Neuronal stem cell (in vitro differentiated cells): ENCODE data around the gene ATP2C2.
A peak's percentile ranks its signal among the peaks of the same experiment; 100 is the strongest.

Experiments used
- DNase-seq: peaks from one replicate; pipeline ENCODE4 v3.0.0-alpha.2; 2013; ENCODE audit warnings: low spot score
- H2AFZ ChIP-seq: one replicate; pipeline ENCODE4 v1.6.1; 2013; ENCODE audit warnings: mild to moderate bottlenecking, low read length, inconsistent platforms
- H2AK5ac ChIP-seq: 2 replicates; pipeline ENCODE4 v1.6.1; 2013; ENCODE audit warnings: low read depth, mild to moderate bottlenecking, inconsistent platforms, low read length, moderate library complexity, mixed read lengths
- H2BK120ac ChIP-seq: 2 replicates; pipeline ENCODE4 v1.6.1; 2013; ENCODE audit warnings: low read depth, mild to moderate bottlenecking, inconsistent platforms, low read length, moderate library complexity, mixed read lengths
- H2BK12ac ChIP-seq: one replicate; pipeline ENCODE4 v1.6.1; 2013; ENCODE audit warnings: low read length, inconsistent platforms
- H2BK15ac ChIP-seq: 2 replicates; pipeline ENCODE4 v1.6.1; 2013; ENCODE audit warnings: mild to moderate bottlenecking, low read length, inconsistent platforms, mixed read lengths
- H2BK5ac ChIP-seq: one replicate; pipeline ENCODE4 v1.6.1; 2013; ENCODE audit warnings: inconsistent platforms, mild to moderate bottlenecking, low read length, moderate library complexity
- H3K14ac ChIP-seq: one replicate; pipeline ENCODE4 v1.6.1; 2013; ENCODE audit warnings: low read length, inconsistent platforms
- H3K18ac ChIP-seq: 2 replicates; pipeline ENCODE4 v1.6.1; 2013; ENCODE audit warnings: low read length, inconsistent platforms
- H3K23ac ChIP-seq: 2 replicates; pipeline ENCODE4 v1.6.1; 2013; ENCODE audit warnings: low read depth, mild to moderate bottlenecking, mixed read lengths, low read length, inconsistent platforms; ENCODE audit not compliant: poor library complexity
- H3K27ac ChIP-seq: replicated peaks from 3 replicates; pipeline ENCODE4 v1.5.1; 2013; ENCODE audit warnings: low read length, inconsistent platforms
- H3K27me3 ChIP-seq, 3 experiments: 2 replicates each; pipeline ENCODE4 v1.6.1; 2013; ENCODE audit warnings: low read length in 3 of 3, mild to moderate bottlenecking in 2 of 3, inconsistent platforms in 1 of 3, low read depth in 1 of 3, mixed read lengths in 1 of 3, moderate library complexity in 1 of 3; ENCODE audit not compliant: control insufficient read depth in 3 of 3, insufficient read depth in 3 of 3
- H3K36me3 ChIP-seq, 2 donors: replicated peaks in 1 of 2; 2 replicates each; pipeline ENCODE4 v1.6.1; 2013; ENCODE audit warnings: low read length in 2 of 2; ENCODE audit not compliant: control insufficient read depth in 2 of 2, insufficient read depth in 2 of 2
- H3K4ac ChIP-seq: 2 replicates; pipeline ENCODE4 v1.6.1; 2013; ENCODE audit warnings: inconsistent platforms, mild to moderate bottlenecking, low read length, moderate library complexity
- H3K4me1 ChIP-seq, 2 donors: 1 replicate in 1 of 2; 2 replicates in 1 of 2; pipeline ENCODE4 v1.6.1; 2013; ENCODE audit warnings: low read length in 2 of 2, low read depth in 1 of 2; ENCODE audit not compliant: control insufficient read depth in 2 of 2, insufficient read depth in 1 of 2
- H3K4me2 ChIP-seq: one replicate; pipeline ENCODE4 v1.6.1; 2013; ENCODE audit warnings: mild to moderate bottlenecking, low read length, inconsistent platforms; ENCODE audit not compliant: insufficient read depth, poor library complexity, severe bottlenecking
- H3K4me3 ChIP-seq, 2 donors: 2 replicates each; pipeline ENCODE4 v1.5.1; 2013; ENCODE audit warnings: low read length in 2 of 2, mild to moderate bottlenecking in 2 of 2, inconsistent platforms in 1 of 2, moderate library complexity in 1 of 2
- H3K79me1 ChIP-seq: one replicate; pipeline ENCODE4 v1.6.1; 2013; ENCODE audit warnings: low read depth, mild to moderate bottlenecking, inconsistent platforms, low read length, moderate library complexity
- H3K9ac ChIP-seq: one replicate; pipeline ENCODE4 v1.6.1; 2013; ENCODE audit warnings: mild to moderate bottlenecking, low read depth, low read length, inconsistent platforms; ENCODE audit not compliant: poor library complexity
- H3K9me3 ChIP-seq, 2 donors: replicated peaks in 1 of 2; 2 replicates each; pipeline versions ENCODE3 to v1.6.1; 2013; ENCODE audit warnings: low read length in 2 of 2, mild to moderate bottlenecking in 2 of 2, inconsistent platforms in 1 of 2, low read depth in 1 of 2, mixed read lengths in 1 of 2, moderate library complexity in 1 of 2; ENCODE audit not compliant: control insufficient read depth in 2 of 2, insufficient read depth in 1 of 2
- H4K8ac ChIP-seq: one replicate; pipeline ENCODE4 v1.6.1; 2013; ENCODE audit warnings: low read depth, mild to moderate bottlenecking, inconsistent platforms, low read length, moderate library complexity
- H4K91ac ChIP-seq: one replicate; pipeline ENCODE4 v1.6.1; 2013; ENCODE audit warnings: low read length, low read depth, mild to moderate bottlenecking, inconsistent platforms; ENCODE audit not compliant: poor library complexity
- whole genome bisulfite sequencing, 2 donors: extraction: QIAGEN DNeasy Blood & Tissue Kit; methylation state at CpG; one replicate each; pipeline ENCODE4 v1.1.7; 2013; ENCODE audit warnings: missing lambda C conversion rate in 2 of 2, mixed read lengths in 1 of 2; ENCODE audit not compliant: insufficient read length in 2 of 2, insufficient replicate concordance in 1 of 2; ENCODE audit errors: extremely low coverage in 2 of 2; 5-methylcytosine and 5-hydroxymethylcytosine counted together

Gene ATP2C2

GRCh38 chr16:84421081-84421937 lies 53.0 kb downstream of the ATP2C2 start:
- H3K79me1 ChIP-seq, result no peaks in the 10 kb centered on the region
- no peak overlapping the region for H2BK120ac ChIP-seq
- no peak overlapping the region for H4K91ac ChIP-seq
- H2BK5ac ChIP-seq, result no peak overlapping the region
- H3K18ac ChIP-seq, result peak overlapping the region; percentile 44
- no peak overlapping the region for H3K27ac ChIP-seq
- peaks cover 0 to 6% (median 0%) of the 10 kb centered on the region in 3 experiments for H3K27me3 ChIP-seq
- no peak overlapping the region for H3K23ac ChIP-seq
- no peak for DNase-seq
- H3K4me2 ChIP-seq, result no peak overlapping the region
- H2AK5ac ChIP-seq, result no peak overlapping the region
- H3K9me3 ChIP-seq, result peaks cover 3 to 5% of the 10 kb centered on the region in 2 donors
- no peak overlapping the region for H3K4ac ChIP-seq
- H2AFZ ChIP-seq, result no peak overlapping the region
- peak overlapping the region; percentile 38 for H2BK15ac ChIP-seq
- H3K4me1 ChIP-seq, result peaks cover 0 to 3% of the 10 kb centered on the region in 2 donors
- H3K9ac ChIP-seq, result no peak overlapping the region
- H3K4me3 ChIP-seq, result no peak overlapping the region
- H4K8ac ChIP-seq, result no peak overlapping the region
- no peak overlapping the region for H3K14ac ChIP-seq
- no peak overlapping the region for H2BK12ac ChIP-seq
- WGBS, 2 donors, result no CpG with 5 or more reads among the region's 21 CpGs
- no peaks in the 10 kb centered on the region for H3K36me3 ChIP-seq

GRCh38 chr16:84421938-84422220 lies 53.5 kb downstream of the ATP2C2 start:
- Histone ChIP-seq H2BK5ac (no peak overlapping the region), H3K36me3 (no peaks in the 10 kb centered on the region), H4K91ac (no peak overlapping the region), H3K27me3 (peaks cover 0 to 6% (median 0%) of the 10 kb centered on the region in 3 experiments), H3K4me1 (no peaks in the 10 kb centered on the region), H3K9me3 (peaks cover 3 to 5% of the 10 kb centered on the region in 2 donors), H3K23ac (no peak overlapping the region), H4K8ac (no peak overlapping the region), H3K18ac (no peak overlapping the region), H3K4ac (no peak overlapping the region), H3K27ac (no peak overlapping the region), H3K4me3 (no peak overlapping the region), H2AFZ (no peak overlapping the region), H2AK5ac (no peak overlapping the region), H2BK15ac (no peak overlapping the region), H3K4me2 (no peak overlapping the region), H2BK12ac (no peak overlapping the region), H3K14ac (no peak overlapping the region), H3K9ac (no peak overlapping the region), H3K79me1 (no peaks in the 10 kb centered on the region), H2BK120ac (no peak overlapping the region)
- DNase-seq, result no peak
- no CpG with 5 or more reads among the region's 4 CpGs for WGBS, 2 donors

- Histone ChIP-seq H2BK5ac (no peak overlapping the region), H2AK5ac (no peak overlapping the region), H3K4me3 (no peak overlapping the region), H4K91ac (no peak overlapping the region), H3K9me3 (peaks cover 3 to 5% of the 10 kb centered on the region in 2 donors), H4K8ac (no peak overlapping the region), H3K27me3 (peaks cover 0 to 12% (median 0%) of the 10 kb centered on the region in 3 experiments), H2BK12ac (no peak overlapping the region), H3K9ac (no peak overlapping the region), H3K14ac (no peak overlapping the region), H3K27ac (no peak overlapping the region), H3K4me1 (no peaks in the 10 kb centered on the region), H2AFZ (peak overlapping the region; percentile 82), H3K4ac (no peak overlapping the region), H3K18ac (no peak overlapping the region), H2BK120ac (no peak overlapping the region), H2BK15ac (no peak overlapping the region), H3K4me2 (no peak overlapping the region), H3K79me1 (no peaks in the 10 kb centered on the region), H3K23ac (no peak overlapping the region), H3K36me3 (no peaks in the 10 kb centered on the region)
- no CpG with 5 or more reads among the region's 4 CpGs for WGBS, 2 donors
- DNase-seq, result no peak
Measured at GRCh38 chr16:84423416-84423837, 55.1 kb downstream of the ATP2C2 start.

- Histone ChIP-seq H2BK120ac (no peak overlapping the region), H2BK15ac (no peak overlapping the region), H3K14ac (no peak overlapping the region), H2BK12ac (no peak overlapping the region), H3K9me3 (peaks cover 3 to 5% of the 10 kb centered on the region in 2 donors), H2AFZ (no peak overlapping the region), H4K91ac (no peak overlapping the region), H3K79me1 (no peaks in the 10 kb centered on the region), H4K8ac (no peak overlapping the region), H3K4ac (no peak overlapping the region), H3K4me1 (no peaks in the 10 kb centered on the region), H3K4me3 (no peak overlapping the region), H3K27ac (no peak overlapping the region), H3K36me3 (no peaks in the 10 kb centered on the region), H3K27me3 (peaks cover 0 to 20% (median 0%) of the 10 kb centered on the region in 3 experiments), H2AK5ac (no peak overlapping the region), H2BK5ac (no peak overlapping the region), H3K9ac (no peak overlapping the region), H3K18ac (no peak overlapping the region), H3K4me2 (no peak overlapping the region), H3K23ac (no peak overlapping the region)
- no CpG with 5 or more reads among the region's 9 CpGs for WGBS, 2 donors
- no peak for DNase-seq
Measured at GRCh38 chr16:84425696-84426095, 57.4 kb downstream of the ATP2C2 start.
